GM12801 (cell line): ENCODE measurements around the gene PANX3.

Experiments
- CTCF ChIP-seq: IDR thresholded peaks from one replicate; pipeline ENCODE4 v1.5.1; 2011; ENCODE audit warnings: control low read depth; ENCODE audit not compliant: insufficient read length; ENCODE audit errors: extremely low read depth

The PANX3 gene

GRCh38 chr11:124611064-124611463 lies at the start of gene PANX3:
Gene PANX3, plus strand, starts transcription at chr11:124611428. Its CDS starts 129 bp downstream, at chr11:124611557.
- no peak for TF ChIP-seq CTCF

- TF ChIP-seq CTCF, result no peak
Measured at GRCh38 chr11:124569697-124570096, 41.5 kb upstream of the PANX3 start, which contains the start of gene OR8A1. Gene OR8A1, plus strand, starts transcription at chr11:124569997. Its CDS starts 123 bp downstream, at chr11:124570120.

- TF ChIP-seq CTCF, result no peak
Measured at GRCh38 chr11:124570160-124570559, 41.1 kb upstream of the PANX3 start.

- TF ChIP-seq CTCF, result no peak
Measured at GRCh38 chr11:124577716-124578427, 33.4 kb upstream of the PANX3 start.

GRCh38 chr11:124578761-124579160 lies 32.5 kb upstream of the PANX3 start:
- TF ChIP-seq CTCF, result no peak

- TF ChIP-seq CTCF, result no peak
Measured at GRCh38 chr11:124581817-124582216, 29.4 kb upstream of the PANX3 start.

- TF ChIP-seq CTCF, result no peak
Measured at GRCh38 chr11:124582565-124582964, 28.7 kb upstream of the PANX3 start.

GRCh38 chr11:124583781-124584180 lies 27.4 kb upstream of the PANX3 start:
- TF ChIP-seq CTCF, result no peak
